ENCODE data around the gene ELAVL3.

DNA sequence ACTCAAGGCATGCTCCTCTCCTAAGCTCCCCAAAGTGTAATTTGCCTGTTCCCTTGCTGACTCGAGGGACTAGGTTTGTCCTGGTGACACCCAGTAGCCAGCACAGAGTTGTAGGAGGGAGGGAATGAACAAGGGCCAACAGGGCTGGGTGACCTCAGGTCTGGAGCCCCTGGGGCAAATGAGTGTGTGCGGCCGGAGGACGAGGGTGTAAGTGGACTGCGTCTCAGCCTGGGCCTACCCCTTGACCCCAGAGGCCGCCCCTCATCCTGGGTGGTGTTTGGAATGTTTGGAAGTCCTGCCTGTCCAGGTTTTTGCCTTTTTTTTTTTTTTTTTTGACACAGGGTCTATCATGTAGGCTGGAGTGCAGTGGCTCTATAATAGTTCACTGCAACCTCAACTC, 26.1 kb upstream of the ELAVL3 start:
- TF ChIP-seq CTCF (IDR thresholded peaks at IDR 0.05) = no peak
- TF ChIP-seq POLR2A (IDR thresholded peaks at IDR 0.05) = no peak
